Measurements from ENCODE around the gene RHAG. TPM values are rescaled to one million over a fixed set of nuclear protein-coding genes. Genes with fewer than 3 reads are reported as not detected.
"Not testable (repeated sequence)": the region's sequence is repeated elsewhere in the genome, so short reads cannot be mapped to it uniquely, and the experiment has no call there.

RHAG gene
- polyA plus RNA-seq, 3 donors = not detected

- no peak overlapping the region for H3K27ac Mint-ChIP-seq
Observed at GRCh38 chr6:49609285-49609684, 27.4 kb downstream of the RHAG start.

GRCh38 chr6:49608275-49608674, 28.4 kb downstream of the RHAG start:
- no CpG with 5 or more reads among the region's 9 CpGs for WGBS (ENCODE audit: insufficient coverage)
- H3K4me1 Mint-ChIP-seq; H3K36me3 Mint-ChIP-seq; H3K27me3 ChIP-seq (ENCODE audit: control insufficient read depth in 2 of 2, insufficient read depth in 2 of 2, low read length in 2 of 2); H3K9ac ChIP-seq (ENCODE audit: insufficient read depth, low read length, poor library complexity, severe bottlenecking); H3K4me2 ChIP-seq (replicated peaks; ENCODE audit: extremely low read depth, low read length, poor library complexity, severe bottlenecking); H3K27me3 Mint-ChIP-seq (ENCODE audit: low read depth in 3 of 3); intact Hi-C loops (cut with micrococcal nuclease); H3K9me3 ChIP-seq (replicated peaks in 1 of 2; ENCODE audit: control insufficient read depth in 1 of 2, insufficient read depth in 1 of 2, low read length in 2 of 2); H3K27ac ChIP-seq (ENCODE audit: low read depth in 1 of 2, low read length in 2 of 2); H3K27ac Mint-ChIP-seq; H3K79me2 ChIP-seq (ENCODE audit: insufficient read depth, low read length); H2AFZ ChIP-seq (ENCODE audit: insufficient read depth, low read depth, low read length, poor library complexity, severe bottlenecking); H3K36me3 ChIP-seq (replicated peaks in 1 of 2; ENCODE audit: control insufficient read depth in 1 of 2, insufficient read depth in 2 of 2, low read length in 2 of 2); H3K9me3 Mint-ChIP-seq; H3K4me3 Mint-ChIP-seq; DNase-seq; H3K4me3 ChIP-seq (replicated peaks in 1 of 3; ENCODE audit: low read depth in 2 of 3, low read length in 3 of 3); H3K4me1 ChIP-seq (ENCODE audit: control insufficient read depth in 1 of 2, insufficient read depth in 2 of 2, low read length in 2 of 2); H4K20me1 ChIP-seq (ENCODE audit: insufficient read depth, low read length): not testable (repeated sequence)

More at GRCh38 chr6:49609285-49609684, 27.4 kb downstream of the RHAG start:
- no peak overlapping the region for H3K4me3 ChIP-seq (replicated peaks in 1 of 3; ENCODE audit: low read depth in 2 of 3, low read length in 3 of 3)
- no peaks in the 10 kb centered on the region for H3K79me2 ChIP-seq (ENCODE audit: insufficient read depth, low read length)
- H3K36me3 ChIP-seq (replicated peaks in 1 of 2; ENCODE audit: control insufficient read depth in 1 of 2, insufficient read depth in 2 of 2, low read length in 2 of 2) = no peaks in the 10 kb centered on the region
- intact Hi-C loops (cut with micrococcal nuclease) = no loop called here
- no peaks in the 10 kb centered on the region for H3K9me3 Mint-ChIP-seq
- no peak overlapping the region for H3K4me2 ChIP-seq (replicated peaks; ENCODE audit: extremely low read depth, low read length, poor library complexity, severe bottlenecking)
- H3K27ac ChIP-seq (ENCODE audit: low read depth in 1 of 2, low read length in 2 of 2) = no peak overlapping the region
- no peaks in the 10 kb centered on the region for H3K4me1 Mint-ChIP-seq
- H3K27me3 ChIP-seq (ENCODE audit: control insufficient read depth in 2 of 2, insufficient read depth in 2 of 2, low read length in 2 of 2) = no peaks in the 10 kb centered on the region
- H2AFZ ChIP-seq (ENCODE audit: insufficient read depth, low read depth, low read length, poor library complexity, severe bottlenecking) = no peak overlapping the region
- 83% methylated on average over 1 of the region's 1 CpG for WGBS (ENCODE audit: insufficient coverage)
- H3K4me3 Mint-ChIP-seq = no peak overlapping the region
- no peaks in the 10 kb centered on the region for H4K20me1 ChIP-seq (ENCODE audit: insufficient read depth, low read length)
- H3K4me1 ChIP-seq (ENCODE audit: control insufficient read depth in 1 of 2, insufficient read depth in 2 of 2, low read length in 2 of 2) = no peaks in the 10 kb centered on the region
- H3K9me3 ChIP-seq (replicated peaks in 1 of 2; ENCODE audit: control insufficient read depth in 1 of 2, insufficient read depth in 1 of 2, low read length in 2 of 2) = no peaks in the 10 kb centered on the region
- no peak overlapping the region for H3K9ac ChIP-seq (ENCODE audit: insufficient read depth, low read length, poor library complexity, severe bottlenecking)
- peaks cover 0 to 2% (median 2%) of the 10 kb centered on the region in 3 donors for H3K27me3 Mint-ChIP-seq (ENCODE audit: low read depth in 3 of 3)
- no peak for TF ChIP-seq CTCF (IDR thresholded peaks at IDR 0.05)
- DNase-seq = no peak
- no peaks in the 10 kb centered on the region for H3K36me3 Mint-ChIP-seq
